ENCODE data around the gene MID1.

The MID1 gene

GRCh38 chrX:10526451-10526850, 93.9 kb downstream of the MID1 start:
- Mint-ChIP-seq H3K4me1 (ENCODE audit: low read depth in 2 of 2) (no peaks in the 10 kb centered on the region), H3K27ac (no peak overlapping the region), H3K27me3 (no peaks in the 10 kb centered on the region), H3K36me3 (ENCODE audit: insufficient read depth) (no peaks in the 10 kb centered on the region), H3K4me3 (no peak overlapping the region), H3K9me3 (peaks cover 0 to 2% of the 10 kb centered on the region in 2 donors)
- DNase-seq (no peak), ATAC-seq (replicated peaks) (no peak)

DNA sequence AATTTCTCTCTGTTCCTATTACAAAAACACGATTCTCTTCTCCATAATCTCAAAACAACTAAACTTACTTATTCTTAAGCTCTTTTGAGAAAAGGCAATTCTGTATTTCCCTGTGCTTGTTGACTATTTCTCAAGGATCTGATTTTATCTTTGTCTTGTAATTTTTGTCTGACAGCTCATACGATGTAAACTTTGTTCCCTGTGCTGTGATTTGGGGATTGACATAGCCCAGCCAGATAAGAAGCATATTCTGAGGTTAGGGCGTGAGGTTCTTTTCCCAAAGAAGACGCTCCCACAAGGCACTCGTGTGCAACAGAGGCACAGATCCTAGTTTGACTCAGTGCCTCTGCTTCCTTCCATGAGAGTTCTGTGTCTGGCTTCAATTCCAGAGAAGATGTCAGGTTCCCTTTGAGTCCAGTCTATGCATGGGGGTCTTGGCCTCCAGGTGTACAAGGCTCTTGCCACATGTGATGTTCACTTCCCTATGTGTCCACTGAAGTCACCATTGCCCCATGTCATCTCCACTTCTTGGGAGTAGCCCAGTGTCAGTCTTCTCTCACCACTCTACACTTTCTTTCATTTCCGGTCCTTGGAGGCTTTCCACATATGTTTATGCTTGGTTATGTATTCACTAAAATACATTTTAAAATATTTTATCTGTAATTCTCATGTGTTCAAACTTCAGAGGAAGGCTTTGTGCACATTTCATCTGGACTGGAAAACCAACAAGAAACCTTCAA, 94.8 kb downstream of the MID1 start:
- Mint-ChIP-seq H3K36me3 (ENCODE audit: insufficient read depth) (no peaks in the 10 kb centered on the region), H3K27ac (no peak overlapping the region), H3K4me3 (no peak overlapping the region), H3K27me3 (no peaks in the 10 kb centered on the region), H3K4me1 (ENCODE audit: low read depth in 2 of 2) (no peaks in the 10 kb centered on the region), H3K9me3 (peaks cover 0 to 2% of the 10 kb centered on the region in 2 donors)
- ATAC-seq (replicated peaks), result no peak
- DNase-seq, result no peak

- DNase-seq, result no peak
- no peak for ATAC-seq (replicated peaks)
Observed at GRCh38 chrX:10524578-10524977, 95.8 kb downstream of the MID1 start.

DNA sequence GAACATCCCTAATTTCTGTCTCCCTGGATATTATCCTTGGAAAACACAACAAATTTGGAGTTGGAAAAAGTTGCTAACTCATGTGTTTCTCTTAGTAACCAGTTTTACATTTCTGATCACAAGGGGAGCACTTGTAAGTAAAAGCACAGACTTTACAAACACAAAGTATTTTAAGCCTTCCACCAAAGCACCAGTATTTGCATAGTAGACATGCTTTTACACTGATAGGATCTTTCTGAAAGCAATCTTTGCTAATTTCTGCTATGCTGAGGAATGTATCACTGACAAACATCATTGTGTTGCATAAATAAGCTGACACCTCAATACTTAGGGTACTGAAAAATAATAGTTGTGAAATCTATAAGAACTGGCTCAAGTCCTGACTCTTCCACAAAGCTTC, 100.6 kb downstream of the MID1 start:
- no peaks in the 10 kb centered on the region for H3K27me3 Mint-ChIP-seq
- H3K4me1 Mint-ChIP-seq (ENCODE audit: low read depth in 2 of 2), result no peaks in the 10 kb centered on the region
- H3K9me3 Mint-ChIP-seq, result peaks cover 0 to 4% of the 10 kb centered on the region in 2 donors
- no peaks in the 10 kb centered on the region for H3K36me3 Mint-ChIP-seq (ENCODE audit: insufficient read depth)
- DNase-seq (no peak), ATAC-seq (replicated peaks) (no peak)
- no peak overlapping the region for H3K27ac Mint-ChIP-seq
- no peak overlapping the region for H3K4me3 Mint-ChIP-seq

More at GRCh38 chrX:10524578-10524977, 95.8 kb downstream of the MID1 start:
- Mint-ChIP-seq H3K27me3 (no peaks in the 10 kb centered on the region), H3K36me3 (ENCODE audit: insufficient read depth) (no peaks in the 10 kb centered on the region), H3K9me3 (peaks cover 0 to 2% of the 10 kb centered on the region in 2 donors), H3K4me3 (no peak overlapping the region), H3K27ac (no peak overlapping the region), H3K4me1 (ENCODE audit: low read depth in 2 of 2) (no peaks in the 10 kb centered on the region)

GRCh38 chrX:10519278-10519677, 101.1 kb downstream of the MID1 start:
- no peak for DNase-seq
- Mint-ChIP-seq H3K4me1 (ENCODE audit: low read depth in 2 of 2) (no peaks in the 10 kb centered on the region), H3K36me3 (ENCODE audit: insufficient read depth) (no peaks in the 10 kb centered on the region), H3K9me3 (peaks cover 0 to 4% of the 10 kb centered on the region in 2 donors), H3K4me3 (no peak overlapping the region), H3K27me3 (no peaks in the 10 kb centered on the region), H3K27ac (no peak overlapping the region)
- no peak for ATAC-seq (replicated peaks)

GRCh38 chrX:10518073-10518472, 102.3 kb downstream of the MID1 start:
- Mint-ChIP-seq H3K9me3 (peaks cover 0 to 4% of the 10 kb centered on the region in 2 donors), H3K4me3 (no peak overlapping the region), H3K27ac (no peak overlapping the region), H3K27me3 (no peaks in the 10 kb centered on the region), H3K36me3 (ENCODE audit: insufficient read depth) (no peaks in the 10 kb centered on the region), H3K4me1 (ENCODE audit: low read depth in 2 of 2) (no peaks in the 10 kb centered on the region)
- DNase-seq, result no peak
- no peak for ATAC-seq (replicated peaks)

GRCh38 chrX:10516781-10517322, 103.5 kb downstream of the MID1 start:
- peaks cover 0 to 4% of the 10 kb centered on the region in 2 donors for H3K9me3 Mint-ChIP-seq
- no peaks in the 10 kb centered on the region for H3K36me3 Mint-ChIP-seq (ENCODE audit: insufficient read depth)
- DNase-seq (no peak), ATAC-seq (replicated peaks) (no peak)
- H3K27ac Mint-ChIP-seq, result no peak overlapping the region
- H3K4me1 Mint-ChIP-seq (ENCODE audit: low read depth in 2 of 2), result no peaks in the 10 kb centered on the region
- H3K4me3 Mint-ChIP-seq, result no peak overlapping the region
- no peaks in the 10 kb centered on the region for H3K27me3 Mint-ChIP-seq

GRCh38 chrX:10514891-10515290, 105.5 kb downstream of the MID1 start:
- Mint-ChIP-seq H3K4me3 (no peak overlapping the region), H3K27me3 (no peaks in the 10 kb centered on the region), H3K4me1 (ENCODE audit: low read depth in 2 of 2) (no peaks in the 10 kb centered on the region), H3K36me3 (ENCODE audit: insufficient read depth) (no peaks in the 10 kb centered on the region), H3K27ac (no peak overlapping the region), H3K9me3 (peaks cover 0 to 4% of the 10 kb centered on the region in 2 donors)
- ATAC-seq (replicated peaks) (no peak), DNase-seq (no peak)

DNA sequence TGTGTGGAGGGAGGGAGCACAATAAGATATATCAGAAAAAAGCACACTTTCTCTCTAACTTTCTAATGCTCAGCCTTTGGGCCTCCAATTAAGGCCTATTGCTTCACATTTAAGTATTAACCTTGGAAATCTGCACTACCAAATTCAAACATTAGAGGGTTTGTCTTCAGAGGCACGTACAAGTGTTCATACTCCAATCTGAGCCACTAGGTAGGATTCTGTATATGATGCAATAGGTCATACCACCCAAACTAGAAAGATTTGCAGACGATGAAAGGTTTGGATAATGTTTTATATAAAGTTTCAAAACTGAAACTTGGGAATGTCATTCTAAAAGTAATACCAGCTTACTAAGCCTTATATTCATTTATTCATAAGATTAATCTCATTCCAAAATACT, 106.4 kb downstream of the MID1 start:
- Mint-ChIP-seq H3K36me3 (ENCODE audit: insufficient read depth) (no peaks in the 10 kb centered on the region), H3K4me1 (ENCODE audit: low read depth in 2 of 2) (no peaks in the 10 kb centered on the region), H3K27me3 (no peaks in the 10 kb centered on the region), H3K9me3 (peaks cover 0 to 4% of the 10 kb centered on the region in 2 donors), H3K27ac (no peak overlapping the region), H3K4me3 (no peak overlapping the region)
- no peak for ATAC-seq (replicated peaks)
- DNase-seq, result no peak

- H3K27ac Mint-ChIP-seq, result no peak overlapping the region
- H3K27me3 Mint-ChIP-seq, result no peaks in the 10 kb centered on the region
- no peak for DNase-seq
- no peak overlapping the region for H3K4me3 Mint-ChIP-seq
- no peak for ATAC-seq (replicated peaks)
- H3K4me1 Mint-ChIP-seq (ENCODE audit: low read depth in 2 of 2), result no peaks in the 10 kb centered on the region
- peaks cover 0 to 3% of the 10 kb centered on the region in 2 donors for H3K9me3 Mint-ChIP-seq
- H3K36me3 Mint-ChIP-seq (ENCODE audit: insufficient read depth), result no peaks in the 10 kb centered on the region
Observed at GRCh38 chrX:10512741-10513140, 107.6 kb downstream of the MID1 start.

GRCh38 chrX:10512258-10512657, 108.1 kb downstream of the MID1 start:
- DNase-seq, result no peak
- H3K27me3 Mint-ChIP-seq, result no peaks in the 10 kb centered on the region
- H3K4me3 Mint-ChIP-seq, result no peak overlapping the region
- H3K4me1 Mint-ChIP-seq (ENCODE audit: low read depth in 2 of 2), result no peaks in the 10 kb centered on the region
- no peak overlapping the region for H3K27ac Mint-ChIP-seq
- no peak for ATAC-seq (replicated peaks)
- H3K9me3 Mint-ChIP-seq, result no peaks in the 10 kb centered on the region
- H3K36me3 Mint-ChIP-seq (ENCODE audit: insufficient read depth), result no peaks in the 10 kb centered on the region

GRCh38 chrX:10509397-10509796, 111.0 kb downstream of the MID1 start:
- no peak for ATAC-seq (replicated peaks)

GRCh38 chrX:10508891-10509290, 111.5 kb downstream of the MID1 start:
- Mint-ChIP-seq H3K27ac (no peak overlapping the region), H3K9me3 (no peaks in the 10 kb centered on the region), H3K4me1 (ENCODE audit: low read depth in 2 of 2) (no peaks in the 10 kb centered on the region), H3K4me3 (no peak overlapping the region), H3K27me3 (no peaks in the 10 kb centered on the region), H3K36me3 (ENCODE audit: insufficient read depth) (no peaks in the 10 kb centered on the region)
- no peak for ATAC-seq (replicated peaks)
- DNase-seq, result no peak

More at GRCh38 chrX:10509397-10509796, 111.0 kb downstream of the MID1 start:
- H3K4me1 Mint-ChIP-seq (ENCODE audit: low read depth in 2 of 2), result no peaks in the 10 kb centered on the region
- no peaks in the 10 kb centered on the region for H3K36me3 Mint-ChIP-seq (ENCODE audit: insufficient read depth)
- H3K27me3 Mint-ChIP-seq, result no peaks in the 10 kb centered on the region
- H3K4me3 Mint-ChIP-seq, result no peak overlapping the region
- DNase-seq, result no peak
- H3K27ac Mint-ChIP-seq, result no peak overlapping the region
- H3K9me3 Mint-ChIP-seq, result no peaks in the 10 kb centered on the region

DNA sequence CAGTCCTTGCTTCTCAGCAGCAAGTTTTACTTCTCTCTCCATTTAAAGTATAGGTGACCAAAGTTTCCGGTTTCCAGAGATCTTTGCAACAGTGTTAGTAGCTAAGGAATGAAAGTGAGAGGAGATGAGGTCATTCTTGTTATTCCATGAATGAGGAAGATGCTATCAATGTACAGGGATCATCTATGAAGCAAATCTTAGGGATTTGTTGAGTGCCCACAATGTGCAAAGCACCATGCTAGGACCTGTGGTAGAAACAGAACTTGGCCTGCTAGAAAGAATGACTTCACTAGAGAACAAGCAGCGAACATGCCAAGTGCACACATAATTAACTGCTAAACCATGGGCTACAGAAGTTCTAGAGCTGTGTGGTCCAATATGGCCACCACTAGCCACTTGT, 112.5 kb downstream of the MID1 start:
- no peak overlapping the region for H3K27ac Mint-ChIP-seq
- no peaks in the 10 kb centered on the region for H3K4me1 Mint-ChIP-seq (ENCODE audit: low read depth in 2 of 2)
- no peaks in the 10 kb centered on the region for H3K9me3 Mint-ChIP-seq
- H3K27me3 Mint-ChIP-seq, result no peaks in the 10 kb centered on the region
- H3K36me3 Mint-ChIP-seq (ENCODE audit: insufficient read depth), result no peaks in the 10 kb centered on the region
- no peak for DNase-seq
- H3K4me3 Mint-ChIP-seq, result no peak overlapping the region
- no peak for ATAC-seq (replicated peaks)

Measured in effector memory CD8-positive, alpha-beta T cell (primary cell).